GM19025 (cell line): ENCODE measurements around the gene SH3YL1.
"Not testable (repeated sequence)": the region's sequence is repeated elsewhere in the genome, so short reads cannot be mapped to it uniquely, and the experiment has no call there.

Source experiments
- ATAC-seq: cut with Tn5 transposase; IDR thresholded peaks from one replicate; pipeline ENCODE4 v1.9.1; 2021; ENCODE audit warnings: mild to moderate bottlenecking, low read depth, moderate library complexity; ENCODE audit not compliant: unreplicated experiment

Gene SH3YL1

GRCh38 chr2:191311-192190, 72.3 kb downstream of the SH3YL1 start:
- no peak for ATAC-seq

GRCh38 chr2:187825-188224, 76.0 kb downstream of the SH3YL1 start:
- no peak for ATAC-seq

- ATAC-seq: no peak
Observed at GRCh38 chr2:185221-185620, 78.6 kb downstream of the SH3YL1 start.

GRCh38 chr2:184695-185094, 79.1 kb downstream of the SH3YL1 start:
- ATAC-seq: no peak

GRCh38 chr2:182509-183122, 81.2 kb downstream of the SH3YL1 start:
- ATAC-seq: no peak

GRCh38 chr2:180311-180710, 83.5 kb downstream of the SH3YL1 start:
- ATAC-seq: no peak

- ATAC-seq: no peak
Observed at GRCh38 chr2:179886-180285, 83.9 kb downstream of the SH3YL1 start.

- ATAC-seq: no peak
Observed at GRCh38 chr2:177733-178132, 86.1 kb downstream of the SH3YL1 start.

- ATAC-seq: no peak
Observed at GRCh38 chr2:176917-177316, 86.9 kb downstream of the SH3YL1 start.

- no peak for ATAC-seq
Observed at GRCh38 chr2:175880-176820, 87.7 kb downstream of the SH3YL1 start.

GRCh38 chr2:175161-175786, 88.6 kb downstream of the SH3YL1 start:
- no peak for ATAC-seq

- not testable (repeated sequence) for ATAC-seq
Observed at GRCh38 chr2:172120-172519, 91.7 kb downstream of the SH3YL1 start.

- ATAC-seq: no peak
Observed at GRCh38 chr2:169741-170140, 94.1 kb downstream of the SH3YL1 start.
